Stimulated activated naive CD4-positive, alpha-beta T cell treated with Interleukin-2 at 50 U/mL for 16 hours (primary cell): ENCODE data around the gene JMJD1C.
"Not testable (repeated sequence)": the region's sequence is repeated elsewhere in the genome, so short reads cannot be mapped to it uniquely, and the experiment has no call there.

Experiments used
- DNase-seq: peaks from one replicate; lab custom pipeline; 2025; lab: John Stamatoyannopoulos, UW

JMJD1C gene

DNA sequence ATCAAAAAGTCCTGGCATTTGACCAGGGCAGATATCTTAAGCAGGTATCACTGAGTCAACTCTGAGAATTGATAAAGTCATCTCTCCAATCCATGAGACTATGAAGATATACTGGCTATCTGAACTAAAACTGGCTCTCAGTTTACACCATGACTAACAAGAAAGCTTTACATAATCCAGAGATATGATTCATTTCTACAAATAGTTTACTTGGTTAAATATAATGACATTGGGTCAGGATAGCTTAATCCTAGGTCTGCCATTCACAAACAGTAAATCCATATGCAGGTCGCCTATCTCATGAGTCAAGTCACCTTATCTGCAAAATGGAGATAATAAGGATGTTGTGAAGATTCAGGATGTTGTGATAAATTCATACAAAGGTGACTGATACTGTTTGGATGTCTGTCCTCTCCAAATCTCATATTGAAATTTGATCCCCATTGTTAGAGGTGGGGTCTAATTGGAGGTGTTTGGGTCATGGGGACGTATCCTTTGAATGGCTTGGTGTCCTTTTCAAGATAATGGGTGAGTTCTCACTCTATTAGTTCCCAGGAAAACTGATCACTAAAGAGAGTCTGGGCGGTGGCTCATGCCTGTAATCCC is 117.4 kb downstream of the JMJD1C start:
- no peak for DNase-seq

DNA sequence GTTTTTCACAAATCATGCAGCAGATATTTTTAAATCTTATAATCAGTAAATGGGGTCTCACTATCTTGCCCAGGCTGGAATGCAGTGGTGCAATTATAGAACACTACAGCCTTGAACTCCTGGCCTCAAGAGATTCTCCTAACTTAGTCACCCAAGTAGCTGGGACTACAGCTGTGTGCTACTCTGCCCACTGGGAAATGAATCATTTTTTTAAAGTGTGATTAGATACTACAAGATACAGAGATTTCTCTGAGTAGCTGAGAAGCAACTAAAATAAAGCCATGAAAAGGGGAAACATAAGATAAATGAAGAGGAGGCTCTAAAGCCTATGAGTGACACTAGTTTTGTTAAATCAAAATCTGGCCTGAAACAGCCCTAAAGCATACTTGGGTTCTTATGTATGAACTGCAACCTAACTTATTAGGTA is 119.7 kb downstream of the JMJD1C start:
- no peak for DNase-seq

GRCh38 chr10:63344269-63344668 is 121.5 kb downstream of the JMJD1C start:
- no peak for DNase-seq

GRCh38 chr10:63343476-63343875 is 122.3 kb downstream of the JMJD1C start:
- DNase-seq, result no peak

DNA sequence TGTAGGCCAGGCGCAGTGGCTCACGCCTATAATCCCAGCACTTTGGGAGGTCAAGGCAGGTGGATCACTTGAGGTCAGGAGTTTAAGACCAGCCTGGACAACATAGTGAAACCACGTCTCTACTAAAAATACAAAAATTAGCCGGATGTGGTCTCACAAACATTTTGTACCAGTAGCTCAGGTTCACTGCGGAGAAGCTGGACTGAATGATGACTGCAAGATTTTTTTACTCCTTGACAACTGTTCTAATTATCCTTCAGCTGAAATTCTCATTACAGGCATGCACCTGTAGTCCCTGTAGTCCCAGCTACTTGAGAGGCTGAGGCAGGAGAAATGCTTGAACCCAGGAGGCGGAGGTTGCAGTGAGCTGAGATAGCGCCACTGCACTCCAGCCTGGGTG is 126.1 kb downstream of the JMJD1C start:
- DNase-seq, result not testable (repeated sequence)

DNA sequence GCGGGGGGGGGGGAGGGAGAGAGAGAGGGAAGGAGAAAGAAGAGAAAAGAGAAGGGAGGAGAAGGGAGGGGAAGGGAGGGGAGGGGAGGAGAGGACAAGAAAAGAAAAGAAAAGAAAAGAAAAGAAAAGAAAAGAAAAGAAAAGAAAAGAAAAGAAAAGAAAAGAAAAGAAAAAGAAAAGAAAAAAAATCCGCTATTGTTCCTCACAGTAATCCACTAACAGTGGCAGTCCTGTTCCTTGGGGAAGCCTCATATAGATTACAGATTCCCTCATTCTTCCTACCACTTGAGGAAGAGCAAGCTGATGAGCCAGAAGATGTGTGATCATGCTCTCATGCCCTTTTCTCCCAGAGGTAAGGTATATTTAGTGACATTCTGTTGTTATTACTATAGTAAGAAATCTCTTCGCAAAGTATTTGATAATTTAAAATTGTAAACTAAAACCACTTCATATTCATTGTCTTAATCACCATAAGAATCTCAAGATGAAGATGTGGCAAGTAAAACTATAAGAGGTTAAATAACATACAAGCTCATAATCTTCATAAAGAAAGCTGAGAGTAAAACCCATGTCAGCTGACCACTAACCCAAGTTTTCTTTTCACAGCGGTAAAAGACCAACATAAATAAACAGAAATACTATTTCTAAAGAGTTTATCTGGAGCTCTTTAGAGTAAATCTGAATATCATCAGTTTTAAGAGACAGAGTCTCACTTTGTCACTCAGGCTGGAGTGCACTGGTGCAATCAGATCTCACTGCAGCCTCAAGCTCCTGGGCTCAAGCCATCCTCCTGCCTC is 128.1 kb downstream of the JMJD1C start:
- no peak for DNase-seq

DNA sequence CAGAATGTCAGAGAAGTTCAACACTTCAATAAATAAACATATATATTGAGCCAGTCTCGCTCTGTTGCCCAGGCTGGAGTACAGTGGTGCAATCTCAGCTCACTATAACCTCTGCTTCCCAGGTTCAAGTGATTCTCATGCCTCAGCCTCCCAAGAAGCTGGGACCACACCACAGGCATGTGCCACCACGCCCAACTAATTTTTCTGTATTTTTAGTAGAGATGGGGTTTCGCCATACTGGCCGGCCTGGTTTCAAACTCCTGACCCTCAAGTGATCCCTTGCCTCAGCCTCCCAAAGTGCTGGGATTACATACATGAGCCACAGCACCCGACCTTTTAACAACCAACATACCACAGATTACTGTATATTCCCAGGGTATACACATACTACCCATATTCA is 134.2 kb downstream of the JMJD1C start:
- no peak for DNase-seq

- no peak for DNase-seq
These were observed 141.3 kb downstream of the JMJD1C start for GRCh38 chr10:63324495-63324854.

DNA sequence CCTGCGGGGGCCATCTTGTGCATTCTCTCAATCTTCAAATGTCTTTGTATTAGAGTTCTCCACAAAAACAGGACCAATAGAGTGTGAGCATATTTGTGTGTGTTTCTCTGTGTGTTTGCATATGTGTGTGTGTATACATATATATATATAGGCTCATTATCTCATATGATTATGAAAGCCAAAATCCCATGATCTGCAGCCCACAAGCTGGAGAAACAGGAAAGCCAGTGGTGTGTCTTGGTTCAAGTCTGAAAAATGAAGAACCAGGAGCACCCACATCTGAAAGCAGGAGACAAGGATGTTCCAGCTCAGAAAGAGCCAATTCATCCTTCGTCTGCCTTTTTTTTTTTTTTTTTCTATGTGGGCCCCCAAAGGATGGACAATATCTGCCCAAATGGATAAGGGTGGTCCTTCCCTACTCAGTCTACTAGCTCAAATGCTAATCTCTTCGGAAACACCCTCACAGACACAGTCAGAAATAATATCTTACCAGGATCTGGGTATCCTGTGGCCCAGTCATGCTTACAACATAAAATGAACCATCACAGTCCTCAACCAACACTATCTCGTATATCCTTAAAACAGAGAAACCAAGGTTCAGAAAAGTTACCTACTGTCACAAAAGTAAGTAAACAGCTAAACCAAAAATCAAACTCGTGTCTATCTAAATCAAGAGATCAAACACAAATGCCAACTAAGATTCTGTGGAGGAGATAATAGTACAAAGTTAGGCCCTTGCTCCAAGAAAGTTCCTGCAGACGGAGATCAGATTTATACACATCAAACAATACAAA is 141.9 kb downstream of the JMJD1C start:
- no peak for DNase-seq

DNA sequence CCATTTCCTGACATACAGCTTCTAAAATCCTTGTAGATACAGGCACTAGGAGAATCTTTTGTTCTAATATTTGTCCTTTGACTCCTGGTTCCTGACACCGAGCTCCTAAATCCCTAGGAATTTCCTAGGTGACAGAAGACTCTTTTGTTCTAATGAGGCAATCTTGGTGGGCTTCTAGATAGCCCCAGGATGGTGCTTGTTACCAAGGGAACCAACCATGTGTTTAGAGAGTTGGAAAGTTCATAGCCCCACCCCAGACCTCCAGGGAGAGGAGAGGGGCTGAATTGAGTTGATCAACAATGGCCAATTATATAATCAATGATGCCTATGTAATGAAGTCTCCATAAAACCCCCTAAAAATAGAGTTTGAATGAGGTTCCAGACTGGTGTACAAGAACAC is 145.1 kb downstream of the JMJD1C start:
- DNase-seq, result no peak

- no peak for DNase-seq
These were observed 146.5 kb downstream of the JMJD1C start for GRCh38 chr10:63319231-63319630.

- no peak for DNase-seq
These were observed 147.3 kb downstream of the JMJD1C start for GRCh38 chr10:63318491-63318890.

- no peak for DNase-seq
These were observed 151.8 kb downstream of the JMJD1C start for GRCh38 chr10:63314020-63314419.

DNA sequence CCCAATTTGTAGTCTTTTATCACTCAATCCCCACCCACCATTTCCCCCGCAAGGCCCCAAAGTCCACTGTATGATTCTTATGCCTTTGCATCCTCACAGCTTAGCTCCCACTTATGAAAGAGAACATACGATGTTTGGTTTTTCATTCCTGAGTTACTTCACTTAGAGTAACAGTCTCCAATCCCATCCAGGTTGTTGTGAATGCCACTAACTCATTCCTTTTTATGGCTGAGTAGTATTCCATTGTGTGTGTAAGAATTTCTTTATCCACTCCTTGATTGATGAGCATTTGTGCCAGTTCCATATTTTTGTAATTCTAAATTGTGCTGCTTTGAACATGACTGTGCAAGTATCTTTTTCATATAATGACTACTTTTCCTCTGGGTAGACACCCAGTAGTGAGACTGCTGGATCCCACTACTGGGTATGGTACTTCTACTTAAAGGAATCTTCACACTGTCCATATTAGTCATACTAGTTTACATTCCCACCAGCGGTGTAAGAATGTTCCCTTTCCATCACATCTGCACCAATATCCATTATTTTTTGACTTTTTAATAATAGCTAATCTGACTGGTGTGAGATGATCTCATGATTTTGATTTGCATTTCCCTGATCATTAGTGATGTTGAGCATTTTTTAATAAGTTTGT is 152.6 kb downstream of the JMJD1C start:
- DNase-seq, result no peak

DNA sequence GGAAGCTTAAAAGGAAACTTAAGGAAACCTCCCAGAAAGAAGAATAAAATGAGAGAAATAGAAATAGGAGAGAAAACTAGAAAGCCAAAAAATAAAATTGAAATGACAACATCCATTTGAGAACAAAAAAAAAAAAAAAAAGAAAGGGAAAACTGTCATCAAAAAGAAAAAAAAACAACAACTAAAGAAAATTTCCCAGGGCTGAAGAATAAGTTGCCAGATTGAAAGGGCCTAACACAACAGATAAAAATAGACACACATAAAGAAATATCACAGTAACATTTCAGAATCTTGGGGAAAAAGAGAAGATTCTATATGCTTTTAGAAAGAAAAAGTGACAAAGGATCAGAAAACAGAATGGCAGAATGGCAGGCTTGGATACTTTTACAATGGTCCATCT is 157.1 kb downstream of the JMJD1C start:
- no peak for DNase-seq

- no peak for DNase-seq
These were observed 161.6 kb downstream of the JMJD1C start for GRCh38 chr10:63304146-63304545.

DNA sequence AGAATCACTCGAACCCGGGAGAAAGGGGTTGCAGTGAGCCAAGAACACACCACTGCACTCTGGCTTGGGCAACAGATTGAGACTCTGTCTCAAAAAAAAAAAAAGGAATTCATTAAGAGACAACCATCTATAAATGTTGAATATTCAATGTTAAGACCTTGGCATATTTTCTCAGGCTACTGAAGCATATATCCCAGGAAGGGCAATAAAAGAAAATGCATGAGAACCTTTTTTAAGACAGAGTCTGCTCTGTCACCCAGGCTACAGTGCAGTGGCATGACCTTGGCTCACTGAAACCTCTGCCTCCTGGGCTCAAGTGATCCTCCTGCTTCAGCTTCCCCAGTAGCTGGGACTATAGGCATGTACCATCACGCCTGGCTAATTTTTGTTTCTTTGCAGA is 165.0 kb downstream of the JMJD1C start:
- DNase-seq, result no peak

DNA sequence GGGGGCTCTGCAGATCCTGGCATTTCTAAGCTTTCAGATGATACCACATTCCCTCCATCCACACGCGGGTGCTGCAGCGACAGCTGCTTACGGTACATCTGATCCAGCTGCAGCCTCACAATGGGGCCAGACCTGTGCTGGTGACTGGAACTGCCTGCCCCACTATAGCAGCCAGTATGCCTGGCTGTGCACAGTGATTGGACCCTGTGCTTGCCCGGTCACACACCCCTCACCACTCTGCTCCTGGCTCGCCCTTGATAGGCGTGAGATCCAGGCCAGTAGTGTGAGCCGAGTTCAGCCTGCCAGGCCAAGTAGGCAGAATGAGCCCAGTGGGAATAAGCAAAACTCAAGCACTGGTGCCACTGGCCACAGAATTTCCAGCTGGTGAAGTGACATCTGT is 167.8 kb downstream of the JMJD1C start:
- DNase-seq, result no peak

DNA sequence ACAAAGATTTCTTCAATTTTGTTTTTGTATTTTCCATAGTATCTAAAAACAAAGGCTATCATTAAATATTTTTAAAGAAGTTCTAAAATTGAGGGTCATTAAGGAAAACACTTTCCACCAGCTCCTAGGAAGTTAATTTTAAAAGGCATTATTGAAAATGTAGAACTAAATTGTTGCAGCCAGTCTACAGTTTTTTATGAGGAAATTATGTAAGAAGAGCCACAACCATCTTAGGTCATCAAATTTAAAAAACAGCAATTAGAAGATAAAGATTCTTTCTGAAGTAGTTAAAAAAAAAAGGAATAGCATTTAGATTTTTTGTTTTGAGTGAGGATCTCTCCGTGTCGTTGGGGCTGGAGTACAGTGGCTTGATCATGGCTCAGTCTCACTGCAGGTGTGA is 171.0 kb downstream of the JMJD1C start:
- DNase-seq, result no peak

GRCh38 chr10:63292847-63293246 is 172.9 kb downstream of the JMJD1C start:
- not testable (repeated sequence) for DNase-seq

DNA sequence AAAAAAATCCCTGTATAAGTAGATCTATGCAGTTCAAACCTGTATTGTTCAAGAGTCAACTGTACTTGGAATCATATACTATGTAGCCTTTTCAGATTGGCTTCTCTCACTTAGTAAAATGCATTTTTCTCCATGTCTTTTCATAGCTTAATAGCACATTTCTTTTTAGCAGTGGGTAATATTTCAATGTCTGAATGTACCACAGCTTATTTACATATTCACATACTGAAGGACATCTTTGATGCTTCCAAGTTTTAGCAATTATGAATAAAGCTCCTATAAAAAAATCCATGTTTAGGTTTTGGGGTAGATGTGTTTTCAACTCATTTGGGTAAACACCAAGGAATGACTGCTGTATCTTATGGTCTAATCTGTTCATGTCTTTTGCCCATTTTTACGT is 177.6 kb downstream of the JMJD1C start:
- no peak for DNase-seq

DNA sequence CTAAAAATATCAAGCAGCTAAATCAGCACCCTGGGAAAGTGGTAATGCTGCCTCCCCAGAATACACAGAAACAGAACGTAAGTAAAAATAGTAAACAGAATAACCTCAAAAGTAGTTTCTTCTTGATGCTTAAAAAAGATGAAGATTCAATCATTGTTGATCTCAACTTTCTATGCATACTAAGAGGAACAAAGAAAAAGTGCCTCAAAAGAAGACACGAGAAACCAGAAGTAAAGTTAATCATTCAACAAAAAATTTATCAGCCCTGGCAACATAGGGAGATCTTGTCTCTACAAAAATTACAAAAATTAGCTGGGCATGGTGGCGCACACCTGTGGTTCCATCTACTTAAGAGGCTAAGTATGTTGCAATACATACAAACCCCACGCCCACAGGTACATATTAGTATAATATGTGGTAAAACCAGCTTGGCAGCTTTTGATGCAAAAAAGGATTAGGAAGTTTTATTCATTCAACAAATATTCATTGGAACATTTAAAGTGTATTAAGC is 179.0 kb downstream of the JMJD1C start:
- no peak for DNase-seq
